OCI-LY1 (cell line): ENCODE results near the gene OVOL3.
A peak's percentile ranks its signal among the peaks of the same experiment; 100 is the strongest.

Experiments
- H2AFZ ChIP-seq: fragments of 200-600 bp; sonication (generic), shearing (Covaris generic); 2 replicates; pipeline ENCODE4 v1.6.0; 2014; ENCODE audit warnings: antibody characterized with exemption, mild to moderate bottlenecking, low read length
- H3F3A ChIP-seq: fragments of 200-600 bp; sonication (generic), shearing (Covaris generic); 2 replicates; pipeline ENCODE4 v1.6.0; 2014; ENCODE audit warnings: mild to moderate bottlenecking, antibody characterized with exemption, low read length, moderate library complexity; ENCODE audit not compliant: insufficient read depth
- H3K27ac ChIP-seq: fragments of 200-600 bp; sonication (generic); 2 replicates; pipeline ENCODE4 v1.5.1; 2014; ENCODE audit warnings: low read length, mixed run types, mild to moderate bottlenecking, low read depth; ENCODE audit not compliant: poor library complexity, severe bottlenecking
- H3K27me3 ChIP-seq: fragments of 200-600 bp; sonication (generic); 2 replicates; pipeline ENCODE4 v1.6.0; 2014; ENCODE audit warnings: antibody characterized with exemption, mild to moderate bottlenecking, low read length, moderate library complexity; ENCODE audit not compliant: insufficient read depth
- H3K36me3 ChIP-seq: fragments of 200-600 bp; sonication (generic); 2 replicates; pipeline ENCODE4 v1.6.1; 2014; ENCODE audit warnings: mild to moderate bottlenecking, antibody characterized with exemption, low read length, moderate library complexity, mixed read lengths; ENCODE audit not compliant: insufficient read depth
- H3K4me1 ChIP-seq: fragments of 200-600 bp; sonication (generic); 2 replicates; pipeline ENCODE4 v1.5.1; 2014; ENCODE audit warnings: mild to moderate bottlenecking, low read length, moderate library complexity; ENCODE audit not compliant: insufficient read depth, severe bottlenecking
- H3K4me2 ChIP-seq: fragments of 200-600 bp; sonication (generic), shearing (Covaris generic); 2 replicates; pipeline ENCODE4 v1.6.1; 2014; ENCODE audit warnings: low read length
- H3K4me3 ChIP-seq: fragments of 200-600 bp; sonication (generic); 2 replicates; pipeline ENCODE4 v1.5.1; 2014; ENCODE audit warnings: low read length, low read depth, mild to moderate bottlenecking, mixed read lengths; ENCODE audit not compliant: poor library complexity, severe bottlenecking
- H3K79me2 ChIP-seq: fragments of 200-600 bp; shearing (Covaris generic); 2 replicates; pipeline ENCODE4 v1.6.1; 2016; ENCODE audit warnings: mixed run types, low read length, mixed read lengths; ENCODE audit not compliant: insufficient read depth
- H3K9ac ChIP-seq: fragments of 200-600 bp; sonication (generic), shearing (Covaris generic); 2 replicates; pipeline ENCODE4 v1.6.1; 2014; ENCODE audit warnings: mild to moderate bottlenecking, low read length, mixed read lengths
- H3K9me2 ChIP-seq: fragments of 200-600 bp; sonication (generic), shearing (Covaris generic); 2 replicates; pipeline ENCODE4 v1.6.1; 2014; ENCODE audit warnings: low read depth, mild to moderate bottlenecking, low read length, mixed read lengths
- H3K9me3 ChIP-seq: fragments of 200-600 bp; shearing (Covaris generic); 2 replicates; pipeline ENCODE4 v1.6.1; 2014; ENCODE audit warnings: low read length, mixed read lengths
- H4K20me1 ChIP-seq: fragments of 200-600 bp; sonication (generic), shearing (Covaris generic); 2 replicates; pipeline ENCODE4 v1.6.0; 2016; ENCODE audit warnings: mild to moderate bottlenecking, low read length; ENCODE audit not compliant: insufficient read depth
- EZH2 ChIP-seq: fragments of 200-600 bp; sonication (generic), shearing (Covaris generic); IDR thresholded peaks from 2 replicates; pipeline ENCODE4 v1.8.0; 2017; ENCODE audit warnings: borderline replicate concordance, mixed run types, mild to moderate bottlenecking, antibody characterized with exemption, low read length, moderate library complexity, mixed read lengths
- TF ChIP-seq, protein P1 (sequence below): fragments of 200-600 bp; sonication (generic), shearing (Covaris generic); IDR thresholded peaks from 2 replicates; pipeline ENCODE4 v1.5.1; 2017; ENCODE audit warnings: mild to moderate bottlenecking, antibody characterized with exemption, low read length, moderate library complexity, mixed read lengths

Gene OVOL3

DNA sequence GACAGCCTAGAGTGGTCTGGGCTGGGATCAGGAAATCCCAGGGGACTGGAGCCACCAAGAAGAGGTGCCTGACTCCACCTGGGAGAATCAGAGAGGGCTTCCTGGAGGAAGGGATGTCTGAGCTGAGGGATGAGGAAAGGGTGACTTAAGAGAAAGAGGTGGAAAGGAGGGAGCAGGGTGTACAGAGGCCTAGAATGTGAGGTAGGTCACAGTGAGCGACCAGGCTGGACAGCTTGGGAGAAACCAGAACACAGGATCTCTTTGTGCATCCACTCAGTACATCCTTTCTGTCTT lies 5.3 kb downstream of the OVOL3 start:
- peak overlapping the region; percentile 96 for H3K4me3 ChIP-seq
- H3K9me2 ChIP-seq = no peaks in the 10 kb centered on the region
- H3K9me3 ChIP-seq = no peaks in the 10 kb centered on the region
- H3K79me2 ChIP-seq = no peaks in the 10 kb centered on the region
- H3K4me1 ChIP-seq = peaks cover 24% of the 10 kb centered on the region
- H3K27ac ChIP-seq = peak overlapping the region; percentile 37
- peaks cover 37% of the 10 kb centered on the region for H3K36me3 ChIP-seq
- H3K27me3 ChIP-seq = no peaks in the 10 kb centered on the region
- TF ChIP-seq, protein P1, sequence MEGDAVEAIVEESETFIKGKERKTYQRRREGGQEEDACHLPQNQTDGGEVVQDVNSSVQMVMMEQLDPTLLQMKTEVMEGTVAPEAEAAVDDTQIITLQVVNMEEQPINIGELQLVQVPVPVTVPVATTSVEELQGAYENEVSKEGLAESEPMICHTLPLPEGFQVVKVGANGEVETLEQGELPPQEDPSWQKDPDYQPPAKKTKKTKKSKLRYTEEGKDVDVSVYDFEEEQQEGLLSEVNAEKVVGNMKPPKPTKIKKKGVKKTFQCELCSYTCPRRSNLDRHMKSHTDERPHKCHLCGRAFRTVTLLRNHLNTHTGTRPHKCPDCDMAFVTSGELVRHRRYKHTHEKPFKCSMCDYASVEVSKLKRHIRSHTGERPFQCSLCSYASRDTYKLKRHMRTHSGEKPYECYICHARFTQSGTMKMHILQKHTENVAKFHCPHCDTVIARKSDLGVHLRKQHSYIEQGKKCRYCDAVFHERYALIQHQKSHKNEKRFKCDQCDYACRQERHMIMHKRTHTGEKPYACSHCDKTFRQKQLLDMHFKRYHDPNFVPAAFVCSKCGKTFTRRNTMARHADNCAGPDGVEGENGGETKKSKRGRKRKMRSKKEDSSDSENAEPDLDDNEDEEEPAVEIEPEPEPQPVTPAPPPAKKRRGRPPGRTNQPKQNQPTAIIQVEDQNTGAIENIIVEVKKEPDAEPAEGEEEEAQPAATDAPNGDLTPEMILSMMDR = no peak
- TF ChIP-seq EZH2 = no peak
- H3F3A ChIP-seq = no peaks in the 10 kb centered on the region
- peak overlapping the region; percentile 69 for H3K9ac ChIP-seq
- no peaks in the 10 kb centered on the region for H4K20me1 ChIP-seq
- H2AFZ ChIP-seq = no peak overlapping the region
- peak overlapping the region; percentile 79 for H3K4me2 ChIP-seq

DNA sequence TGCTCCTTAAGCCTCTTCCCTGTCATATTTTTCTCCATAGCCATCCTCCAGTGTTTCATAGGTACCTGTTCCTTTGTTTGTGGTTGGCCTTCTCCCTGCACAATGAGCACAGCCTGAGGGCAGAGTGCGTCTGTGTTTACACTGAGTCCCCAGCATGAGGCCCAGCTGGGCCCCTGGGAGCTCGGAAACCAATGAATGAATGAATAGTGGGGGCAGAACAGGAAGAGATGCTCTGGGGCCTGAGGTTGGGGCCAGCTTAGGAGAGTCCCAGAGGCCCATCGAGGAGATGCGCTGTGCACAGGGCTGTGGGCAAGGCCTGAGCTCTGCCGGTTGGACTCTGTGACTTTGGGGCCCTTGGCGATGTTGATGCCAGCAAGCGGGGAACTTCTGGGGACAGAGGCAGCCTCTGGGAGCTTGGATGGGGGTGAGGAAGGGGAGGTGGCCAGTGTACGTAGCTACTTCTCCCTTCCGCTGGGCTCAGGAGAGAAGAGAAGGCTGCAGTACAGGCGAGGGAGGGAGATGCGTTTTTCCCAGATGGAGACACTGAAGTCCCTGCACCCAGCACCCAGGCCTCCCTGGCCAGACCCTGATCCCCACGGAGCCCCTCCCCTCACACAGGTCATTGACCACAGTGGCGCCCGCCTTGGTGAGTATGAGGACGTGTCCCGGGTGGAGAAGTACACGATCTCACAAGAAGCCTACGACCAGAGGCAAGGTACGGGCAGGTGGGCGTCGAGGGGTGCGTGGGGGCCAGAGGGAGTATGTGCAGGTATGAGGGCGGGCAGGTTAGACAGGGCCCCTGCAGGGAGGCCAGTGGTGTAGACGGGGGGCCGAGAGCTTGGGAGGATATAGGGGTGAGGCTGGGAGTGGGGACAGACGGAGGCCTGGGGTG lies 9.4 kb downstream of the OVOL3 start:
- no peak overlapping the region for H3K9ac ChIP-seq
- H3K4me1 ChIP-seq = peaks cover 13% of the 10 kb centered on the region
- no peaks in the 10 kb centered on the region for H3F3A ChIP-seq
- no peak for TF ChIP-seq EZH2
- TF ChIP-seq, protein P1 = no peak
- H3K27ac ChIP-seq = no peak overlapping the region
- H2AFZ ChIP-seq = no peak overlapping the region
- no peak overlapping the region for H3K4me3 ChIP-seq
- H3K4me2 ChIP-seq = no peak overlapping the region
- no peaks in the 10 kb centered on the region for H3K27me3 ChIP-seq
- peaks cover 41% of the 10 kb centered on the region for H3K36me3 ChIP-seq
- H4K20me1 ChIP-seq = no peaks in the 10 kb centered on the region
- no peaks in the 10 kb centered on the region for H3K9me2 ChIP-seq
- H3K9me3 ChIP-seq = no peaks in the 10 kb centered on the region
- no peaks in the 10 kb centered on the region for H3K79me2 ChIP-seq

DNA sequence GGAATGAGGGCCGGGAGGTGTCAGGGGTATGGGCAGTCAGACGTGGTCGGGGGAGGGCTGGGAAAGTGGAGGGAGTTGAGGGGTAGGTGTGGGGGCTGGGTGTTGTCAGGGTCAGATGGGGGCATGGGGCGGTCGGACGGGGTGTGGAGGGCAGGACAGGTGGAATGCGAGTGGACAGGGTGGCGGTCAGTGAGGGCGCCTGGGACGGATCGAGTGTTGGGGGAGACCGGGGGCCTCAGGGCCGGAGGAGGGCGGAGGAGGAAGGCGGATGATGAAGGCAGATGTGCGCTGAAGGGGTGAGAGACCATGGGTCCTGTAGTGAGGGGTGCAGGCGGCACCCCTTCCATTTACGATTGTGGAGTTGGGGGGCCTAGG lies 10.0 kb downstream of the OVOL3 start:
- no peaks in the 10 kb centered on the region for H3F3A ChIP-seq
- H3K27ac ChIP-seq = no peak overlapping the region
- no peak overlapping the region for H3K4me2 ChIP-seq
- peaks cover 48% of the 10 kb centered on the region for H3K36me3 ChIP-seq
- H3K27me3 ChIP-seq = no peaks in the 10 kb centered on the region
- H3K9ac ChIP-seq = no peak overlapping the region
- no peaks in the 10 kb centered on the region for H3K9me2 ChIP-seq
- TF ChIP-seq EZH2 = no peak
- TF ChIP-seq, protein P1 = no peak
- no peak overlapping the region for H3K4me3 ChIP-seq
- H2AFZ ChIP-seq = no peak overlapping the region
- H3K9me3 ChIP-seq = no peaks in the 10 kb centered on the region
- no peaks in the 10 kb centered on the region for H3K79me2 ChIP-seq
- peaks cover 11% of the 10 kb centered on the region for H3K4me1 ChIP-seq
- H4K20me1 ChIP-seq = no peaks in the 10 kb centered on the region
